H1 (cell line): ENCODE results near the gene ENTREP3. TPM values are rescaled to one million over a fixed set of nuclear protein-coding genes. Genes with fewer than 3 reads are reported as not detected.

Source experiments
- CTCF ChIA-PET: fragments of 300-600 bp; sonication (Branson Sonifier 250); formaldehyde crosslinking; loops from one replicate; lab custom pipeline; 2021; ENCODE audit not compliant: partially characterized antibody; lab: Charles Lee
- POLR2A ChIA-PET: fragments of 300-600 bp; sonication (Branson Sonifier 250); formaldehyde crosslinking; loops from one replicate; lab custom pipeline; 2021; ENCODE audit warnings: inconsistent platforms; ENCODE audit not compliant: partially characterized antibody; lab: Charles Lee
- DNase-seq, 2 experiments: peaks; one replicate each; pipeline versions ENCODE4 v3.0.0 to v3.0.0-alpha.2; 2010 to 2022; ENCODE audit warnings: low spot score in 2 of 2, low read depth in 1 of 2, mixed read lengths in 1 of 2
- FAIRE-seq: peaks from 2 replicates; lab custom pipeline; 2011; peaks lifted over from hg19 to GRCh38; lab: Jason Lieb, UNC
- H2AFZ ChIP-seq: 2 replicates; pipeline ENCODE4 v1.8.1; 2012; ENCODE audit warnings: low read length, inconsistent platforms
- H2AK5ac ChIP-seq: 2 replicates; pipeline ENCODE4 v1.6.1; 2013; ENCODE audit warnings: low read depth, low read length
- H2BK120ac ChIP-seq: replicated peaks from 2 replicates; pipeline ENCODE3; 2013; ENCODE audit warnings: low read depth, low read length, inconsistent platforms
- H2BK12ac ChIP-seq: 2 replicates; pipeline ENCODE4 v1.6.1; 2013; ENCODE audit warnings: low read depth, low read length
- H2BK15ac ChIP-seq: 2 replicates; pipeline ENCODE4 v1.6.1; 2013; ENCODE audit warnings: low read length
- H2BK20ac ChIP-seq: 2 replicates; pipeline ENCODE4 v1.6.1; 2013; ENCODE audit warnings: low read length
- H2BK5ac ChIP-seq: 2 replicates; pipeline ENCODE4 v1.6.1; 2013; ENCODE audit warnings: low read depth, low read length
- H3K14ac ChIP-seq: 2 replicates; pipeline ENCODE4 v1.6.1; 2013; ENCODE audit warnings: inconsistent platforms; ENCODE audit not compliant: insufficient read length
- H3K18ac ChIP-seq: 2 replicates; pipeline ENCODE4 v1.6.1; 2013; ENCODE audit warnings: low read length; ENCODE audit errors: extremely low read depth
- H3K23ac ChIP-seq: 2 replicates; pipeline ENCODE4 v1.6.1; 2013; ENCODE audit warnings: inconsistent platforms; ENCODE audit not compliant: insufficient read length
- H3K23me2 ChIP-seq: 2 replicates; pipeline ENCODE4 v1.6.1; 2013; ENCODE audit warnings: low read depth, low read length
- H3K27ac ChIP-seq: 2 replicates; pipeline ENCODE4 v1.6.1; 2011; ENCODE audit warnings: low read depth, low read length, inconsistent platforms
- H3K27me3 ChIP-seq, 4 experiments: replicated peaks in 1 of 4; 1 replicate in 1 of 4; 2 replicates in 3 of 4; pipeline versions ENCODE4 v1.6.1 to v1.8.1; 2011 to 2013; ENCODE audit warnings: low read length in 3 of 4, mild to moderate bottlenecking in 3 of 4, inconsistent platforms in 2 of 4, mixed read lengths in 2 of 4, moderate library complexity in 1 of 4; ENCODE audit not compliant: control insufficient read depth in 3 of 4, insufficient read depth in 3 of 4; ENCODE audit errors: extremely low read depth in 1 of 4
- H3K36me3 ChIP-seq, 4 experiments: 2 replicates each; pipeline versions ENCODE4 v1.6.1 to v1.8.1; 2011 to 2013; ENCODE audit warnings: mild to moderate bottlenecking in 4 of 4, low read length in 3 of 4, moderate library complexity in 2 of 4, control low read depth in 1 of 4, inconsistent platforms in 1 of 4; ENCODE audit not compliant: insufficient read depth in 4 of 4, control insufficient read depth in 2 of 4
- H3K4ac ChIP-seq: replicated peaks from 2 replicates; pipeline ENCODE3; 2013; ENCODE audit warnings: low read length, low read depth, mixed read lengths, inconsistent platforms; ENCODE audit not compliant: insufficient read length
- H3K4me1 ChIP-seq, 4 experiments: replicated peaks in 1 of 4; 1 replicate in 1 of 4; 2 replicates in 3 of 4; pipeline versions ENCODE4 v1.6.1 to v1.8.1; 2011 to 2013; ENCODE audit warnings: low read length in 3 of 4, inconsistent platforms in 2 of 4, mixed read lengths in 1 of 4; ENCODE audit not compliant: insufficient read depth in 4 of 4, control insufficient read depth in 3 of 4
- H3K4me2 ChIP-seq, 2 experiments: 2 replicates each; pipeline versions ENCODE4 v1.6.1 to v1.8.1; 2011 to 2013; ENCODE audit warnings: low read depth in 2 of 2, low read length in 2 of 2, control low read depth in 1 of 2, inconsistent platforms in 1 of 2, mild to moderate bottlenecking in 1 of 2; ENCODE audit not compliant: insufficient read depth in 1 of 2
- H3K4me3 ChIP-seq, 4 experiments: fragments of 200-600, 300-600 bp in 1 of 4; sonication (generic), shearing (Covaris generic), sonication (Bioruptor Twin) in 1 of 4; 2 replicates each; pipeline versions ENCODE4 v1.5.1 to v1.8.1; 2011 to 2016; ENCODE audit warnings: low read length in 4 of 4, low read depth in 3 of 4, control low read depth in 2 of 4, inconsistent platforms in 2 of 4, mild to moderate bottlenecking in 2 of 4, mixed read lengths in 1 of 4, moderate library complexity in 1 of 4; ENCODE audit not compliant: insufficient read depth in 2 of 4; ENCODE audit errors: extremely low read depth in 1 of 4
- H3K56ac ChIP-seq: replicated peaks from 2 replicates; pipeline ENCODE3; 2013; ENCODE audit warnings: low read depth, mild to moderate bottlenecking, mixed read lengths, low read length, inconsistent platforms; ENCODE audit not compliant: insufficient read length
- H3K79me1 ChIP-seq: 2 replicates; pipeline ENCODE4 v1.6.1; 2013; ENCODE audit warnings: low read depth, low read length, control low read depth
- H3K79me2 ChIP-seq, 2 experiments: 2 replicates each; pipeline versions ENCODE4 v1.6.1 to v1.8.1; 2012 to 2013; ENCODE audit warnings: low read length in 2 of 2, mild to moderate bottlenecking in 2 of 2, inconsistent platforms in 1 of 2; ENCODE audit not compliant: insufficient read depth in 2 of 2, control insufficient read depth in 1 of 2
- H3K9ac ChIP-seq, 4 experiments: replicated peaks in 1 of 4; 1 replicate in 1 of 4; 2 replicates in 3 of 4; pipeline versions ENCODE4 v1.6.1 to v1.8.1; 2011 to 2013; ENCODE audit warnings: low read depth in 3 of 4, low read length in 3 of 4, control low read depth in 2 of 4, mild to moderate bottlenecking in 2 of 4, moderate library complexity in 2 of 4, inconsistent platforms in 1 of 4; ENCODE audit errors: extremely low read depth in 1 of 4
- H3K9me3 ChIP-seq, 2 experiments: 2 replicates each; pipeline versions ENCODE4 v1.6.1 to v1.8.1; 2012 to 2013; ENCODE audit warnings: mild to moderate bottlenecking in 2 of 2, moderate library complexity in 2 of 2, control low read depth in 1 of 2, inconsistent platforms in 1 of 2, low read depth in 1 of 2, low read length in 1 of 2, mixed read lengths in 1 of 2; ENCODE audit not compliant: insufficient read depth in 2 of 2
- H4K20me1 ChIP-seq, 2 experiments: replicated peaks in 1 of 2; 2 replicates each; pipeline versions ENCODE3 to v1.8.1; 2011 to 2013; ENCODE audit warnings: inconsistent platforms in 2 of 2, low read length in 2 of 2, mild to moderate bottlenecking in 1 of 2; ENCODE audit not compliant: insufficient read depth in 2 of 2, control insufficient read depth in 1 of 2
- H4K5ac ChIP-seq: 2 replicates; pipeline ENCODE4 v1.6.1; 2013; ENCODE audit warnings: low read length, low read depth, mixed read lengths, inconsistent platforms; ENCODE audit not compliant: insufficient read length
- H4K8ac ChIP-seq: 2 replicates; pipeline ENCODE4 v1.8.0; 2013; ENCODE audit warnings: mild to moderate bottlenecking, moderate library complexity, low read length, inconsistent platforms; ENCODE audit not compliant: insufficient read depth; ENCODE audit errors: extremely low read depth
- H4K91ac ChIP-seq: replicated peaks from 2 replicates; pipeline ENCODE3; 2013; ENCODE audit warnings: low read length, mixed read lengths, inconsistent platforms; ENCODE audit not compliant: insufficient read length
- CBX5 ChIP-seq: fragments of 300-800, 300-1000 bp; sonication (generic); IDR thresholded peaks from 2 replicates; pipeline ENCODE4 v1.7.1; 2016; ENCODE audit warnings: antibody characterized with exemption, low read length, low read depth
- CHD1 ChIP-seq: IDR thresholded peaks from 2 replicates; pipeline ENCODE4 v1.6.1; 2012; ENCODE audit warnings: low read depth, low read length, improper control_type of control experiment
- NANOG ChIP-seq: IDR thresholded peaks from 2 replicates; pipeline ENCODE4 v1.6.1; 2011; ENCODE audit warnings: low read length, low read depth, mild to moderate bottlenecking, inconsistent platforms; ENCODE audit not compliant: insufficient read depth, poor library complexity, severe bottlenecking
- PHF8 ChIP-seq: fragments of 200-600 bp; sonication (generic); conservative IDR thresholded peaks from 2 replicates; pipeline ENCODE4 v1.7.1; 2012; ENCODE audit warnings: low read depth, mild to moderate bottlenecking, inconsistent platforms, low read length, moderate library complexity
- POLR2A ChIP-seq, 2 experiments: IDR thresholded peaks; 1 replicate in 1 of 2; 2 replicates in 1 of 2; pipeline ENCODE4 v1.6.1; 2011; ENCODE audit warnings: low read depth in 2 of 2, low read length in 2 of 2, mild to moderate bottlenecking in 2 of 2; ENCODE audit errors: control extremely low read depth in 1 of 2
- RBBP5 ChIP-seq: IDR thresholded peaks from 2 replicates; pipeline ENCODE4 v1.7.1; 2012; ENCODE audit warnings: low read depth, mild to moderate bottlenecking, inconsistent platforms, low read length, moderate library complexity, borderline replicate concordance
- SP4 ChIP-seq: IDR thresholded peaks from 2 replicates; pipeline ENCODE4 v1.6.1; 2012; ENCODE audit warnings: low read length, inconsistent platforms
- SUZ12 ChIP-seq: fragments of 200-600 bp; sonication (generic); IDR thresholded peaks from 2 replicates; pipeline ENCODE4 v1.6.1; 2012; ENCODE audit warnings: mild to moderate bottlenecking, inconsistent platforms, low read length, moderate library complexity, mixed read lengths
- TEAD4 ChIP-seq: IDR thresholded peaks from 2 replicates; pipeline ENCODE4 v1.6.1; 2012; ENCODE audit warnings: low read depth, low read length, inconsistent platforms, mixed read lengths
- whole genome bisulfite sequencing, 2 experiments: shearing (Covaris generic) in 1 of 2; methylation state at CpG; one replicate each; pipeline versions ENCODE4 v1.1.6 to v1.1.7; 2013 to 2015; ENCODE audit warnings: low lambda C conversion rate in 2 of 2, mixed read lengths in 2 of 2, inconsistent platforms in 1 of 2, low coverage in 1 of 2, missing lambda C conversion rate in 1 of 2; ENCODE audit not compliant: insufficient replicate concordance in 2 of 2, insufficient coverage in 1 of 2, insufficient read length in 1 of 2; ENCODE audit errors: extremely low coverage in 1 of 2, missing lambda C conversion rate in 1 of 2; 5-methylcytosine and 5-hydroxymethylcytosine counted together
- polyA plus RNA-seq, 7 experiments: library from polyadenylated mRNA; depleted of rRNA in 3 of 7; stranded (reverse) in 5 of 7; unstranded in 2 of 7; fragments of >200 nt in 5 of 7; fragments of 200-250 nt in 2 of 7; gene quantifications; 1 replicate in 5 of 7; 2 replicates in 1 of 7; 4 replicates in 1 of 7; pipeline versions ENCODE4 v1.2.1 to v1.2.3, GENCODE V29; 2011 to 2013; ENCODE audit warnings: missing spikeins in 2 of 7, mixed read lengths in 2 of 7
- total RNA-seq: library from RNA; stranded (reverse); fragmentation: NEBNext Ultra II Directional; extraction: Animal tissue kit (Norgen Biotek cat#: 25700); gene quantifications from 2 replicates; pipeline ENCODE4 v1.2.1, GENCODE V29; 2021

The ENTREP3 gene
- total and polyA plus RNA-seq, 2 of the 8 experiments (the other 6 are each of a cell fraction or from before 2014, with no cell fraction given) = 22.8 to 52.2 TPM

DNA sequence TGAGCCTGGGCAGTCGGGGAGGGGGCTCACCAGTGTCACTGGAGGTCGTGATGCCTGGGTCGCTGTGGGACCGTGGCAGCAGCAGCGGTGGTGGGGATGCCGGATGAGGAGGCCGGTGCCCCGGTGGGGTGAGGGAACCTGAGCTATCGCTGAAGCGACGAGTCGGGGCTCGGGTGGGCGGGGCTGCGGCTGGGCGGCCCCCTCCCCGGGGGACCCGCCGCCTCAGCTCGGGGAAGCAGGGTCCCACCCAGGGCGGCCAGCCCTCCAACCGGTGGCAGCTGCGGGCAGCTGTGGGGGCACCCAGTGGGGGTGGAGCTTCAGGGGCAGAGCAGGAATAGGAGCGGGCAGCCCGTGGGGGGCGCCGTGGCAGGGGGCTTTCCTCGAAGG lies 5.0 kb downstream of the ENTREP3 start:
- Histone ChIP-seq H2BK12ac (no peak overlapping the region; the same call in 1 of the 2 replicates), H3K79me2 (0 out of 4 replicates have a peak, but pooled peaks cover 0 to 3% of the 10 kb centered on the region in 2 experiments), H3K4ac (no peak overlapping the region), H3K9ac (no peak overlapping the region; a peak in 1 of 7 replicates), H3K4me2 (peak overlapping the region; percentile 0 to 91; a peak in 3 of 4 replicates), H3K14ac (no peak overlapping the region), H3K23me2 (peaks cover 8% of the 10 kb centered on the region; the same call in 1 of the 2 replicates), H3K9me3 (no peaks in the 10 kb centered on the region), H3K4me1 (peaks cover 0 to 19% (median 12%) of the 10 kb centered on the region in 4 experiments; a peak in 6 of 7 replicates), H2BK20ac (no peak overlapping the region), H3K18ac (peak overlapping the region; percentile 17; the same call in 1 of the 2 replicates), H3K36me3 (peaks cover 0 to 9% (median 2%) of the 10 kb centered on the region in 4 experiments; a peak in 2 of 8 replicates), H4K91ac (peak overlapping the region; percentile 60), H3K79me1 (no peaks in the 10 kb centered on the region), H3K56ac (no peak overlapping the region), H2AFZ (no peak overlapping the region), H2BK120ac (no peak overlapping the region), H4K8ac (peak overlapping the region; percentile 92), H2BK5ac (no peak overlapping the region), H3K27ac (no peak overlapping the region), H4K5ac (peak overlapping the region; percentile 47), H4K20me1 (peaks cover 0 to 5% of the 10 kb centered on the region in 2 experiments), H3K23ac (no peak overlapping the region), H3K4me3 (peak overlapping the region; percentile 11 to 64 (median 58)), H2AK5ac (no peak overlapping the region), H2BK15ac (0 out of 2 replicates have a peak overlapping the region, but pooled peaks have one; percentile 90), H3K27me3 (peaks cover 0 to 9% (median 4%) of the 10 kb centered on the region in 4 experiments; a peak in 2 of 7 replicates)
- TF ChIP-seq RBBP5 (no peak), POLR2A (IDR thresholded peaks at IDR 0.05; ENCODE audit: control extremely low read depth in 1 of 2, low read depth in 2 of 2, low read length in 2 of 2) (no peak), SUZ12 (no peak), NANOG (no peak), TEAD4 (no peak), CHD1 (no peak), CBX5 (no peak), SP4 (no peak), PHF8 (no peak)
- 57% methylated on average over 8 of the region's 28 CpGs; no CpG with 5 or more reads in 1 of the 2 experiments for WGBS, 2 experiments
- ChIA-PET POLR2A (interaction anchor here (0.6 to 7.1 kb wide), 22 partner anchors 11 to 1411 kb away, joined by 3 to 48 read pairs (median 5); partner anchors contain the start of genes CLK2, FDPS, HCN3 and RUSC1), CTCF (interaction anchor here (0.6 to 15.2 kb wide), 56 partner anchors 9 to 868 kb away, joined by 3 to 227 read pairs (median 6); partner anchors contain the start of genes ASH1L, CLK2, FDPS and HCN3)
- no peak for FAIRE-seq
- no peak for DNase-seq
